GM18951 (cell line): Measurements from ENCODE around the gene CDC25A.
"Not testable (repeated sequence)": the region's sequence is repeated elsewhere in the genome, so short reads cannot be mapped to it uniquely, and the experiment has no call there.

Experiments used
- POLR2A ChIP-seq: IDR thresholded peaks from 4 replicates; pipeline ENCODE4 v1.6.1; 2011; ENCODE audit warnings: mild to moderate bottlenecking; ENCODE audit not compliant: insufficient read length, insufficient read depth; ENCODE audit errors: extremely low read depth
- in situ Hi-C: fragments of 300-500 bp; cut with MboI; formaldehyde crosslinking; loops from one replicate; pipeline ENCODE4 v1.12.0; 2022; ENCODE audit warnings: low sequenced_read_pairs, mixed read lengths, inconsistent platforms; ENCODE audit not compliant: unreplicated experiment

Gene CDC25A

DNA sequence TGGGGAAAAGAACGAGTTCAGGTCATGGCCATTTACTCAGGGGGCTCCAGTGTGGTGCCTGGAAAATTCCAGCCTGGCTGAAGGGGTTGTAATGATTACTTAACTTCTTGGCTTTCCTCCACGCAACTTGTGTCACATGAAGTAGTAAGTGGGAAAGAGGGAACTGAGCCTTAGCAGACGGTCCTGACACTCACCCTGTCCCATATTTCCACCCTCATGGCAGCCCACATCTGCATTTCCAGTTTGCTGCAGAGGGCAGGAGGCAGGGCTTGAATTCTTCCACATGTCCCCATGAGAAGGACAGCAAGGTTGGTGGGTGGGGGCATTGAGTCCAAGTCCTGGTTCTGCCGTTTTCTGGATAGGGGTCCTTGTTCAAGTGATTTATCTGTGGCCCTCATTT lies 27.2 kb upstream of the CDC25A start:
- in situ Hi-C loops = no loop called here
- TF ChIP-seq POLR2A = no peak

DNA sequence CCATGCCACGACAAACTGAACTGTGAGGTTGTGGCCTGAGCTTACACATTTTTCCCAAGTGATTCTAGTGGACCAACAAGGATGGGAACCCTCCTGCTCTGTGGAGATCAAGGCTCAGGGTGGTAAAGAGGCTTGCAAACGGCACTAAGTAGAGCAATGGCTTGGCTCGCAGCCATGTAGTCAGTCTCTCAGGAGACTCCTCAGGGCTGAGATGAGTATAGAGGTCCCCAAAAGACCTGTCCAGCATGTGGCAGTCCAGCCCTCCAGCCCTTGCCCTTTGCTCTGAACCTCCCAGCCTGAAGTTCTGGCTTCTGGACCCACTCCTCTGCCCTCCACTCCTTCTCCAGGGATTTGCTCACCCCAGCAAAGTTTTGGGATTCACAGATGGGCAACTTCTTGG lies 26.8 kb upstream of the CDC25A start:
- TF ChIP-seq POLR2A = no peak
- in situ Hi-C loops = no loop called here

DNA sequence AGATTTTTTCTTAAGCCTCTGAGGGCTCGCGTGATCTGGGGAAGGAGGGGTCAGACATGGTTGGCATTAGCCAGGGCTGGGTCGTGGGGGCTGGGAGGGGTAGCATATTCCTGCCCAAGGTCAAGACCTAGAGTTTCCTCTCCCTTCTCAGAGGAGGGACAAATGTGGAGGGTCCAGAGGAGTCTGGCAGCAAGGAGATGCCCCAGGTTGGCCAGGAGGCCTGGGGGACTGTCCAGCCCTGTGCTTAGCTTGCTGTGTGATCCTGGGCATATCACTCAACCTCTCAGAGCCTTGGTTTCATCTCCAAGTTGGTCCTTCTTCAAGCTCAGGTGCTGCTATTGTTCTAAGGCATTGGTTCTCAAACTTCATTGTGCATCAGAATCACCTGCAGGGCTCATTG lies 26.0 kb upstream of the CDC25A start:
- in situ Hi-C loops = no loop called here
- no peak for TF ChIP-seq POLR2A

DNA sequence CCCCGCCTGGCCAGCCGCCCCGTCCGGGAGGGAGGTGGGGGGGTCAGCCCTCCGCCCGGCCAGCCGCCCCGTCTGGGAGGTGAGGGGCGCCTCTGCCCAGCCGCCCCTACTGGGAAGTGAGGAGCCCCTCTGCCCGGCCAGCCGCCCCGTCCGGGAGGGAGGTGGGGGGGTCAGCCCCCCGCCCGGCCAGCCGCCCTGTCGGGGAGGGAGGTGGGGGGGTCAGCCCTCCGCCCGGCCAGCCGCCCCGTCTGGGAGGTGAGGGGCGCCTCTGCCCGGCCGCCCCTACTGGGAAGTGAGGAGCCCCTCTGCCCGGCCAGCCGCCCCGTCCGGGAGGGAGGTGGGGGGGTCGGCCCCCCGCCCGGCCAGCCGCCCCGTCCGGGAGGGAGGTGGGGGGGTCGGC lies 23.6 kb upstream of the CDC25A start:
- in situ Hi-C loops = not testable (repeated sequence)

DNA sequence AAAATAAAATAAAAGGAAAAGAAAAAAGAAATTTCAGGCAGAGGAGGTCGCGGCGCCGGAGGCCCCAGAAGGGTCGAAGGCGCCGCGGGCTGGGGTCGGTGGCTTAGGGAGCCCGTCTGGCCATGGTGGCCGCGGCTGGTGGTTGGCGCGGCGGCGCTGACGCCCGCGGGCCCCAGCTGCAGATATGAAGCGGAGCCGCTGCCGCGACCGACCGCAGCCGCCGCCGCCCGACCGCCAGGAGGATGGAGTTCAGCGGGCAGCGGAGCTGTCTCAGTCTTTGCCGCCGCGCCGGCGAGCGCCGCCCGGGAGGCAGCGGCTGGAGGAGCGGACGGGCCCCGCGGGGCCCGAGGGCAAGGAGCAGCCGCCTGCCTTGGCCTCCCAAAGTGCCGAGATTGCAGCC lies 22.3 kb upstream of the CDC25A start:
- in situ Hi-C loops = not testable (repeated sequence)

DNA sequence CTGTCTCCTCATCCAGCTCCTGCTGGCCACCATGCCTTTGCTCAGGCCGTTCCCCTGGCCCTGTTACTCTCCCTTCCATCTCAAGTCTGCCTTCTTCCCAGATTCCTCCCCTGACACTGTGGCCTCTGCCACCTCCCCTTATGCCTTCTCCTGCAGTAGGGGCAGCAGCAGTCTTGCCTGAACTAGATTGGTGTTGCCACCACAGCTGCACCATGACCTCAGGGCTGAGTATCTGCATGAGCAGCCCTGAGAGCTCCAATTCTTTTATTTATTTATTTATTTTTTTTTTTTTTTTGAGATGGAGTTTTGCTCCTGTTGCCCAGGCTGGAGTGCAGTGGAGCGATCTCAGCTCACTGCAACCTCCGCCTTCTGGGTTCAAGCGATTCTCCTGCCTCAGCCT lies 21.2 kb upstream of the CDC25A start:
- in situ Hi-C loops = no loop called here
- no peak for TF ChIP-seq POLR2A

DNA sequence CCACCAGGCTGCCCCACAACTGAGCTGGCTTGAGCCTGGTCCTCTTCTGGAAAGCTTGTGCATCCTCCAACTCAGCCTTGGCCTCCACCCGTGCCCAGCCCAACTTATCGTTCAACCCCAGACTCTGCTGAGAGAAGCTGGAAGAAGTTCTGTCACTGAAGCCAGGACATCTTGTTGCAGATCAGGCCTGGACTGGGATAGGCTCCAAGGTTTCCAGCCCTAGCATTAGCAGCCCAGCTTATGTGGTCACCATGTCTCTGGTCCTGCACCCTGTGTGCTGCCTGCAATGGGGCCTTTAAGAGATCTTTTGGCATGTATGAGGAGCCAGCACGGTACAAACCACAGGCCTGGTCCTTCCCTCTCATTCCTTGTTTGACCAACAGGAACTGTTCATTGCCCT lies 19.9 kb upstream of the CDC25A start:
- in situ Hi-C loops = no loop called here
- no peak for TF ChIP-seq POLR2A

DNA sequence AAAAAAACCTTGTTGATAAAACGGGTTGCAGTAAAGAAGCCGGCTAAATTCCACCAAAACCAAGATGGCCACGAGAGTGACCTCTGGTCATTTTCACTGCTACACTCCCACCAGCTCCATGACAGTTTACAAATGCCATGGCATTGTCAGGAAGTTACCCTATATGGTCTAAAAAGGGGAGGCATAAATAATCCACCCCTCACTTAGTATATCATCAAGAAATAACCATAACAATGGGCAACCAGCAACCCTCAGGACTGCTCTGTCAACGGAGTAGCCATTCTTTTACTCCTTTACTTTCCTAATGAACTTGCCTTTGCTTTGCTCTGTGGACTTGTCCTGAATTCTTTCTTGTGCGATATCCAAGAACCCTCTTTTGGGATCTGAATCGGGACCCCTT lies 14.4 kb upstream of the CDC25A start:
- in situ Hi-C loops = no loop called here
- TF ChIP-seq POLR2A = no peak

DNA sequence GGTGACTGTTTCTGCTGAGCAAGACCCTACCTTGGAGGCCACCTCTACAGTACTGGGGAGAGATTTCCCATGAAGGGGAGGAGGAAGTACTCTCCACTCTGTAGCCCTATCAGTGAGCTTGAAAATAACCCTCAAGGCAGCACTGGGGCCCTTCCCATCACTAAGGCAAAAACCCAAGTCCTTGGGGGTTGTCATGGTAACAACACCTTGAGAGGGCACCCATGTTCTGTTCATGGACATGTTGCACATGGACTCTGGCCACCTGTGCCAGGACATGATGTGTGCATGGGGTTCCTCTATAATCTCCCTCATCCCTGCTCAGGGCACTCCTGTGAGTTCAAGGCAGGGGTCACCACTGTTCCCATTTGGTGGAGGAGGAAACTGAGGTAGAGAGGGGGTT lies 10.9 kb upstream of the CDC25A start:
- in situ Hi-C loops = no loop called here
- TF ChIP-seq POLR2A = no peak

DNA sequence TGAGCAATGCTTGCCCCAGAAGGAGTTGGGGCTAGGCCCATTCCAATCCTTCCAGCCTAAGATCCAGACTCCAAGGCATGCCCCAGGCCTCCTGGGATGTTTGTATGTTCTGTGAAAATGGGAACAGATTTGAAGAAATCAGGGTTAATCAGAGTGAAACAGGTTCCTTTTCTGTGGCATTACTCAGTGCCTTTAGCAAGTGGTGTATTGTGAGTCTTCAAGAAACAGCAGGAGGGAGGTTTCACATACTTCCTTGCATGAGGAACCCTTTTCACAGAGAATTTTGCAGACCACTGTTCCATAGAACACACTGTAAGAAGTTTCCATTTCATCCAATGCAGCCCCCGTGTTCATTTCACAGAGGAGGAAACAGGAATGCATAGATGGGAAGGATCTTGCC lies 8.4 kb upstream of the CDC25A start:
- in situ Hi-C loops = no loop called here
- no peak for TF ChIP-seq POLR2A

DNA sequence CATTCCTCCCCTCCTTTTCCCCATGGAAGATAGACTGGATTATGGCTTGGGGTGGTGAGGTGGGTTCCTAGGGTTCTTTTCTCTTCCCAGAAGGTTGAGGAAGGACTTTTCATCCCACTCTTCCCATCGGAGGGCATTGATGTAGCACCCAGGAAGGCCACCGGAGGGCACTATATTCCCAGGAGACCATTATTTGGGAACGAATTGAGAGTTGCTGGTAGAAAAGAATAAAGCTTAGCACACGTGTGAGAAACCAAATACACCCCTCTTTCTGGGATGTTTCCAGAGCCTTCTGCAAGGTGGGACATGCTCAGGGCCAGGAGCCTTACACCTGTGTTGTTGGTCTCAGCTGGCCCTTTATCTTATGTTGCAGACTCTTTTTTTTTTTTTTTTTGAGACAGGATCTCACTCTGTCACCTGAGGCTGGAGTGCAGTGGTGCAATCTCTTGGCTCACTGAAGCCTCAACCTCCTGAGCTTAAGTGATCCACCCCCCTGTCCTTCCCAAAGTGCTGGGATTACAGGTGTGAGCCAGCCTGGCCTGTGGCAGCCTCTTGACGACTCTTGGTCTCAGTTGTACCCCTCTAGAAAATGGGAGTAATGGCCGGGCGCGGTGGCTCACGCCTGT lies 6.3 kb upstream of the CDC25A start:
- in situ Hi-C loops = no loop called here
- TF ChIP-seq POLR2A = no peak

DNA sequence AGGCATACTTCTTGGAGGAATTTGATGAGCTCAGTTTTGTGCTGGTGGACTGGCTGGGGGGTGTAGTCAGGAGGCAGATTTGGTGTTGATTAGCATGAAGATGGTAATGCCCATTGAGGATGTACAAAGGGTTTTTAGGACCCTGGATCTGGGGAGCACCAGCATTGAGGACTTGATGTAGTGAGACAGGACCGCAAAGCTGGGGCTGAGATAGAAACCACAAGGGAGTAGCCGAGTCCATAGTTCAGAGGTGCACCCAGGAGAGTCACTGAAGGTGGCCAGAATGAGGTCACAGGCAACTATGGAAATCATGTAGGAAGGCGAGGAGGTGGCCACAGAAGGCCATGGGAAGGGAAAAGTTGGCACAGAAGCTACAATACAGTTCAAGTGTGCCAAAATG lies 2.7 kb upstream of the CDC25A start:
- TF ChIP-seq POLR2A = no peak
- in situ Hi-C loops = no loop called here

DNA sequence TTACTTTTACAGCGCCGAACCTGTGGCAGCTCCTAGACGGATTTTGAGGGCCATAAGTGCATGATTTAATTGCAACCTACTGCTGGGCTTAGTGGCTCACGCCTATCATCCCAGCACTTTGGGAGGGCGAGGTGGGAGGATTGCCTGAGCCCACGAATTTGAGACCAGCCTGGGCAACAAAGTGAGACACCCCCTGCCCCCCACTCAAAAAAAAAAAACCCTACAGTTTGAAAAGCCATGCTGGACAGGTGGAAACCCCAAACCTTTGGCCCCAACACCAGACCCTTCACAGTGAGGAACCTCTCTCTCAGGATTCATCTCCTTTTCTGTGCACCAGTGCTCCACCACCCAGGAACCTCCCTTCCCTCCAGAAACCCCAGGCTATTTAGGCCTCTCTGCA lies 1.1 kb upstream of the CDC25A start:
- TF ChIP-seq POLR2A = no peak
- in situ Hi-C loops = no loop called here

DNA sequence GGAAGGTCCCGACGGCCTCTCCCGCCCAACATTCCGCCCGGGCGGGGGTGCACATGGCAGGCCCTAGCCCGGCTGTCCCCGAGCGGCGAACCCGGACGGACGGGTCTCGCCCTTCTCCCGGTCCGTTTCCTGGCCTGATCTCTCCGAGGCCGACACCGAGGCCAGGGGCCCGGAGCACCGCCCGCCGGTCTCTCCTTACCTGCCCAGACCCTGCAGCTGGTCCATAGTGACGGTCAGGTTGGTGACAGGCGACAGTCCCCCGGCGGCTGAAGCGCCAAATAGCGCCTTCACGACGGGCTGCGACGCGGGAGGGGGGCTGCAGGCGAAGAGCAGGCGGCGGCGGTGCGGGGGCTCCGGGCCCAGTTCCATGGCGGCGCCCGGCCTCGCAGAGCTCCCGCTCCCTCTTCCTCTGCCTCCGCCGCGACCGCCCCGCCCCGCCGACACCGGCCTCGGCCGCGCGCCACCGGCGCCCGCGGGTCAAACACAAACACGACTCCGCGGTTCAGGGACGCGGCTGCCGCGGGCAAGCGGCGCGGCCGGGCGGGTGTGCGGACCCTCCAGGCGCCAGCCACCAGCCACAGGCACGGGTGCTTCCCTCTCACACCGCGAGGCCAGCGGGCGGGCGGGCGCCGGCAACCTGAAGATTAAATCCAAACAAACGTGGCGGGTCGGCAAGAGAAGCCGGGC lies 495 bp downstream of the CDC25A start:
- in situ Hi-C loops = no loop called here
- no peak for TF ChIP-seq POLR2A

DNA sequence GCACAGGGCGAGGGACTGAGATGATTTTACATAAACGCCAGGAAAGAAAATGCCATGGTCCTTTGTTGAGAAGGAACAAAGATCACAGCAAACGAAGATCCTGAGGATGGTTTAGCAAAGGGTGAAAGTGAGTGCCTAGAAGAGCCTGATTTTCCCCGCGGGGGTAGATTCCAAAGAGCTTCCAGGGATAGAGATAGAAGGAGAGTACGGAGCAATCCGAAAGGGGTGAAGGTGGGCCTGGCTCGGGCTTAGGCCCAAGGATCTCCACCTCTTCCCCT lies 977 bp downstream of the CDC25A start:
- in situ Hi-C loops = no loop called here
- no peak for TF ChIP-seq POLR2A
